H9 (cell line): ENCODE measurements around the gene RAPGEF3. TPM values are rescaled to one million over a fixed set of nuclear protein-coding genes. Genes with fewer than 3 reads are reported as not detected.

Experiments used
- DNase-seq: peaks from one replicate; pipeline ENCODE4 v3.0.0-alpha.2; 2017
- H2AFZ ChIP-seq: one replicate; pipeline ENCODE4 v1.6.1; 2013; ENCODE audit warnings: mild to moderate bottlenecking, low read length, control low read depth, moderate library complexity
- H2AK5ac ChIP-seq: 2 replicates; pipeline ENCODE4 v1.6.1; 2013; ENCODE audit warnings: low read length, control low read depth, mixed read lengths; ENCODE audit not compliant: insufficient read length
- H2BK120ac ChIP-seq: one replicate; pipeline ENCODE4 v1.6.1; 2013; ENCODE audit warnings: low read depth, mild to moderate bottlenecking, low read length, control low read depth, inconsistent platforms; ENCODE audit not compliant: poor library complexity, severe bottlenecking
- H2BK12ac ChIP-seq: 2 replicates; pipeline ENCODE4 v1.6.1; 2013; ENCODE audit warnings: low read length, control low read depth, mixed read lengths, low read depth; ENCODE audit not compliant: insufficient read length
- H2BK15ac ChIP-seq: 2 replicates; pipeline ENCODE4 v1.6.1; 2013; ENCODE audit warnings: low read depth, low read length, control low read depth
- H2BK20ac ChIP-seq: one replicate; pipeline ENCODE4 v1.6.1; 2013; ENCODE audit warnings: low read depth, mild to moderate bottlenecking, low read length, control low read depth, inconsistent platforms; ENCODE audit not compliant: poor library complexity, severe bottlenecking
- H2BK5ac ChIP-seq: 2 replicates; pipeline ENCODE4 v1.6.1; 2013; ENCODE audit warnings: low read length, control low read depth, mixed read lengths; ENCODE audit not compliant: insufficient read length
- H3K14ac ChIP-seq: 2 replicates; pipeline ENCODE4 v1.6.1; 2013; ENCODE audit warnings: low read length, control low read depth; ENCODE audit not compliant: insufficient read depth
- H3K18ac ChIP-seq: 2 replicates; pipeline ENCODE4 v1.6.1; 2013; ENCODE audit warnings: low read depth, mild to moderate bottlenecking, mixed read lengths, low read length, control low read depth; ENCODE audit not compliant: insufficient read length
- H3K23ac ChIP-seq: 2 replicates; pipeline ENCODE4 v1.6.1; 2013; ENCODE audit warnings: low read length, control low read depth, mixed read lengths, low read depth; ENCODE audit not compliant: insufficient read length
- H3K23me2 ChIP-seq: 2 replicates; pipeline ENCODE4 v1.6.1; 2013; ENCODE audit warnings: low read depth, mild to moderate bottlenecking, mixed read lengths, low read length, control low read depth; ENCODE audit not compliant: insufficient read length, poor library complexity, severe bottlenecking
- H3K27ac ChIP-seq: 2 replicates; pipeline ENCODE4 v1.5.1; 2013; ENCODE audit warnings: low read length, control low read depth, mixed read lengths, low read depth; ENCODE audit not compliant: insufficient read length
- H3K27me3 ChIP-seq: 2 replicates; pipeline ENCODE4 v1.6.1; 2013; ENCODE audit warnings: low read length, control low read depth, inconsistent platforms; ENCODE audit not compliant: insufficient read depth
- H3K4ac ChIP-seq: 2 replicates; pipeline ENCODE4 v1.6.1; 2013; ENCODE audit warnings: low read depth, mild to moderate bottlenecking, control low read depth, inconsistent platforms, low read length, moderate library complexity
- H3K4me1 ChIP-seq: 2 replicates; pipeline ENCODE4 v1.6.1; 2013; ENCODE audit warnings: low read length, control low read depth, inconsistent platforms; ENCODE audit not compliant: insufficient read depth
- H3K4me2 ChIP-seq: 2 replicates; pipeline ENCODE4 v1.6.1; 2013; ENCODE audit warnings: low read length, control low read depth, mixed read lengths; ENCODE audit not compliant: insufficient read length, insufficient read depth
- H3K56ac ChIP-seq: 2 replicates; pipeline ENCODE4 v1.6.1; 2013; ENCODE audit warnings: low read depth, mild to moderate bottlenecking, mixed read lengths, low read length, control low read depth; ENCODE audit not compliant: insufficient read length
- H3K79me1 ChIP-seq: 2 replicates; pipeline ENCODE4 v1.6.1; 2013; ENCODE audit warnings: low read depth, mild to moderate bottlenecking, moderate library complexity, low read length, control low read depth, inconsistent platforms; ENCODE audit not compliant: insufficient read depth, poor library complexity, severe bottlenecking
- H3K79me2 ChIP-seq: 2 replicates; pipeline ENCODE4 v1.6.1; 2013; ENCODE audit warnings: low read length, control low read depth, inconsistent platforms; ENCODE audit not compliant: insufficient read depth
- H3K9ac ChIP-seq: 2 replicates; pipeline ENCODE4 v1.6.1; 2013; ENCODE audit warnings: low read length, control low read depth, mixed read lengths; ENCODE audit not compliant: insufficient read length; ENCODE audit errors: extremely low read depth
- H3K9me3 ChIP-seq: one replicate; pipeline ENCODE4 v1.6.1; 2013; ENCODE audit warnings: low read depth, low read length, inconsistent platforms; ENCODE audit not compliant: control insufficient read depth
- H3T11ph ChIP-seq: one replicate; pipeline ENCODE4 v1.6.1; 2013; ENCODE audit warnings: mild to moderate bottlenecking, low read length, control low read depth, inconsistent platforms
- H4K20me1 ChIP-seq: one replicate; pipeline ENCODE4 v1.6.1; 2013; ENCODE audit not compliant: control insufficient read depth, insufficient read length, insufficient read depth
- H4K5ac ChIP-seq: 2 replicates; pipeline ENCODE4 v1.6.1; 2013; ENCODE audit warnings: low read depth, mild to moderate bottlenecking, mixed read lengths, low read length, control low read depth; ENCODE audit not compliant: insufficient read length
- H4K8ac ChIP-seq: replicated peaks from 2 replicates; pipeline ENCODE4 v1.6.1; 2013; ENCODE audit warnings: low read length, control low read depth, mixed read lengths, low read depth; ENCODE audit not compliant: insufficient read length
- H4K91ac ChIP-seq: 2 replicates; pipeline ENCODE4 v1.6.1; 2013; ENCODE audit warnings: low read depth, mild to moderate bottlenecking, moderate library complexity, mixed read lengths, low read length, control low read depth; ENCODE audit not compliant: insufficient read length
- H3K27ac Mint-ChIP-seq, 3 experiments: 2 replicates in 2 of 3; 3 replicates in 1 of 3; pipeline ENCODE4 v1.8.0; 2020 to 2021; ENCODE audit warnings: mixed read lengths in 3 of 3, mild to moderate bottlenecking in 1 of 3, moderate library complexity in 1 of 3
- H3K27me3 Mint-ChIP-seq: 2 replicates; pipeline ENCODE4 v1.8.0; 2021; ENCODE audit warnings: low read depth, mild to moderate bottlenecking, moderate library complexity, mixed read lengths
- H3K36me3 Mint-ChIP-seq, 3 experiments: 2 replicates in 2 of 3; 3 replicates in 1 of 3; pipeline ENCODE4 v1.8.0; 2020 to 2021; ENCODE audit warnings: low read depth in 3 of 3, mixed read lengths in 3 of 3; ENCODE audit not compliant: insufficient read depth in 1 of 3
- H3K4me1 Mint-ChIP-seq, 2 experiments: 2 replicates each; pipeline ENCODE4 v1.8.0; 2020; ENCODE audit warnings: mixed read lengths in 2 of 2
- H3K4me3 Mint-ChIP-seq, 2 experiments: 2 replicates in 1 of 2; 3 replicates in 1 of 2; pipeline ENCODE4 v1.8.0; 2020 to 2021; ENCODE audit warnings: mild to moderate bottlenecking in 2 of 2, mixed read lengths in 2 of 2, moderate library complexity in 1 of 2
- H3K9me3 Mint-ChIP-seq, 2 experiments: 2 replicates in 1 of 2; 3 replicates in 1 of 2; pipeline ENCODE4 v1.8.0; 2020; ENCODE audit warnings: mild to moderate bottlenecking in 2 of 2, mixed read lengths in 2 of 2, moderate library complexity in 1 of 2
- CTCF ChIP-seq: fragments of 200-600 bp; sonication (generic); conservative IDR thresholded peaks from 3 replicates; pipeline ENCODE4 v1.8.0; 2021; ENCODE audit warnings: antibody characterized with exemption, mild to moderate bottlenecking
- WGBS: extraction: QIAGEN DNeasy Blood & Tissue Kit; methylation state at CpG from one replicate; pipeline ENCODE4 v1.1.7; 2013; ENCODE audit warnings: missing lambda C conversion rate, low lambda C conversion rate, mixed read lengths; ENCODE audit not compliant: insufficient read length; ENCODE audit errors: extremely low coverage; 5-methylcytosine and 5-hydroxymethylcytosine counted together
- total RNA-seq: library from RNA; stranded (reverse); gene quantifications from 2 replicates; pipeline ENCODE4 v1.2.1, GENCODE V29; 2021

The RAPGEF3 gene
- total RNA-seq, 1 experiment from 2014 or later, result 7.4 TPM

- H3K4me1 Mint-ChIP-seq, result peaks cover 25 to 34% of the 10 kb centered on the region in 2 experiments
Measured at GRCh38 chr12:47754881-47755280, 3.8 kb downstream of the RAPGEF3 start.

More at GRCh38 chr12:47754881-47755280, 3.8 kb downstream of the RAPGEF3 start:
- H4K5ac ChIP-seq, result no peak overlapping the region
- no peaks in the 10 kb centered on the region for H3K27me3 ChIP-seq
- no peak overlapping the region for H2BK12ac ChIP-seq
- TF ChIP-seq CTCF, result no peak
- H2BK120ac ChIP-seq, result no peak overlapping the region
- no peak overlapping the region for H2BK15ac ChIP-seq
- no peaks in the 10 kb centered on the region for H4K20me1 ChIP-seq
- H3K27ac ChIP-seq, result no peak overlapping the region
- H3K4me2 ChIP-seq, result no peak overlapping the region
- H3T11ph ChIP-seq, result no peak overlapping the region
- H3K14ac ChIP-seq, result no peak overlapping the region
- H3K27me3 Mint-ChIP-seq, result no peaks in the 10 kb centered on the region; the same call in none of the 2 replicates
- H2AFZ ChIP-seq, result no peak overlapping the region
- H2AK5ac ChIP-seq, result no peak overlapping the region
- no peaks in the 10 kb centered on the region for H3K79me2 ChIP-seq
- no peaks in the 10 kb centered on the region for H3K9me3 Mint-ChIP-seq
- no peaks in the 10 kb centered on the region for H3K9me3 ChIP-seq
- H3K4me1 ChIP-seq, result peaks cover 25% of the 10 kb centered on the region
- H3K4me3 Mint-ChIP-seq, result no peak overlapping the region
- H3K36me3 Mint-ChIP-seq, result peaks cover 0 to 4% (median 2%) of the 10 kb centered on the region in 3 experiments; a peak in 4 of 7 replicates
- no peak overlapping the region for H3K27ac Mint-ChIP-seq
- no peaks in the 10 kb centered on the region for H3K79me1 ChIP-seq
- H2BK5ac ChIP-seq, result no peak overlapping the region
- no peak overlapping the region for H3K18ac ChIP-seq
- no peak for DNase-seq
- H2BK20ac ChIP-seq, result no peak overlapping the region
- H4K91ac ChIP-seq, result no peak overlapping the region
- H3K23me2 ChIP-seq, result peaks cover 3% of the 10 kb centered on the region
- no CpG with 5 or more reads among the region's 3 CpGs for WGBS
- no peak overlapping the region for H4K8ac ChIP-seq
- H3K56ac ChIP-seq, result no peak overlapping the region
- H3K9ac ChIP-seq, result no peak overlapping the region
- H3K4ac ChIP-seq, result no peak overlapping the region
- no peak overlapping the region for H3K23ac ChIP-seq
